OCI-LY1 (cell line): Measurements from ENCODE around the gene CDK16.

Experiments
- H2AFZ ChIP-seq: fragments of 200-600 bp; sonication (generic), shearing (Covaris generic); 2 replicates; pipeline ENCODE4 v1.6.0; 2014; ENCODE audit warnings: antibody characterized with exemption, mild to moderate bottlenecking, low read length
- H3F3A ChIP-seq: fragments of 200-600 bp; sonication (generic), shearing (Covaris generic); 2 replicates; pipeline ENCODE4 v1.6.0; 2014; ENCODE audit warnings: mild to moderate bottlenecking, antibody characterized with exemption, low read length, moderate library complexity; ENCODE audit not compliant: insufficient read depth
- H3K27ac ChIP-seq: fragments of 200-600 bp; sonication (generic); 2 replicates; pipeline ENCODE4 v1.5.1; 2014; ENCODE audit warnings: low read length, mixed run types, mild to moderate bottlenecking, low read depth; ENCODE audit not compliant: poor library complexity, severe bottlenecking
- H3K27me3 ChIP-seq: fragments of 200-600 bp; sonication (generic); 2 replicates; pipeline ENCODE4 v1.6.0; 2014; ENCODE audit warnings: antibody characterized with exemption, mild to moderate bottlenecking, low read length, moderate library complexity; ENCODE audit not compliant: insufficient read depth
- H3K36me3 ChIP-seq: fragments of 200-600 bp; sonication (generic); 2 replicates; pipeline ENCODE4 v1.6.1; 2014; ENCODE audit warnings: mild to moderate bottlenecking, antibody characterized with exemption, low read length, moderate library complexity, mixed read lengths; ENCODE audit not compliant: insufficient read depth
- H3K4me1 ChIP-seq: fragments of 200-600 bp; sonication (generic); 2 replicates; pipeline ENCODE4 v1.5.1; 2014; ENCODE audit warnings: mild to moderate bottlenecking, low read length, moderate library complexity; ENCODE audit not compliant: insufficient read depth, severe bottlenecking
- H3K4me2 ChIP-seq: fragments of 200-600 bp; sonication (generic), shearing (Covaris generic); 2 replicates; pipeline ENCODE4 v1.6.1; 2014; ENCODE audit warnings: low read length
- H3K4me3 ChIP-seq: fragments of 200-600 bp; sonication (generic); 2 replicates; pipeline ENCODE4 v1.5.1; 2014; ENCODE audit warnings: low read length, low read depth, mild to moderate bottlenecking, mixed read lengths; ENCODE audit not compliant: poor library complexity, severe bottlenecking
- H3K79me2 ChIP-seq: fragments of 200-600 bp; shearing (Covaris generic); 2 replicates; pipeline ENCODE4 v1.6.1; 2016; ENCODE audit warnings: mixed run types, low read length, mixed read lengths; ENCODE audit not compliant: insufficient read depth
- H3K9ac ChIP-seq: fragments of 200-600 bp; sonication (generic), shearing (Covaris generic); 2 replicates; pipeline ENCODE4 v1.6.1; 2014; ENCODE audit warnings: mild to moderate bottlenecking, low read length, mixed read lengths
- H3K9me2 ChIP-seq: fragments of 200-600 bp; sonication (generic), shearing (Covaris generic); 2 replicates; pipeline ENCODE4 v1.6.1; 2014; ENCODE audit warnings: low read depth, mild to moderate bottlenecking, low read length, mixed read lengths
- H3K9me3 ChIP-seq: fragments of 200-600 bp; shearing (Covaris generic); 2 replicates; pipeline ENCODE4 v1.6.1; 2014; ENCODE audit warnings: low read length, mixed read lengths
- H4K20me1 ChIP-seq: fragments of 200-600 bp; sonication (generic), shearing (Covaris generic); 2 replicates; pipeline ENCODE4 v1.6.0; 2016; ENCODE audit warnings: mild to moderate bottlenecking, low read length; ENCODE audit not compliant: insufficient read depth
- CTCF ChIP-seq: fragments of 200-600 bp; sonication (generic), shearing (Covaris generic); IDR thresholded peaks from 2 replicates; pipeline ENCODE4 v1.5.1; 2017; ENCODE audit warnings: mild to moderate bottlenecking, antibody characterized with exemption, low read length, moderate library complexity, mixed read lengths
- EZH2 ChIP-seq: fragments of 200-600 bp; sonication (generic), shearing (Covaris generic); IDR thresholded peaks from 2 replicates; pipeline ENCODE4 v1.8.0; 2017; ENCODE audit warnings: borderline replicate concordance, mixed run types, mild to moderate bottlenecking, antibody characterized with exemption, low read length, moderate library complexity, mixed read lengths

The CDK16 gene

GRCh38 chrX:47184486-47184885 is 34.0 kb upstream of the CDK16 start:
- Histone ChIP-seq H3K4me3 (no peak overlapping the region), H3K36me3 (peaks cover 44% of the 10 kb centered on the region), H3K9me3 (no peaks in the 10 kb centered on the region), H4K20me1 (no peaks in the 10 kb centered on the region), H3K9me2 (no peaks in the 10 kb centered on the region), H3K27ac (no peak overlapping the region), H3K9ac (no peak overlapping the region), H3F3A (no peaks in the 10 kb centered on the region), H3K4me2 (no peak overlapping the region), H2AFZ (no peak overlapping the region), H3K79me2 (no peaks in the 10 kb centered on the region), H3K27me3 (no peaks in the 10 kb centered on the region), H3K4me1 (no peaks in the 10 kb centered on the region)
- no peak for TF ChIP-seq EZH2
- no peak for TF ChIP-seq CTCF

- Histone ChIP-seq H3K4me2 (no peak overlapping the region), H3K79me2 (no peaks in the 10 kb centered on the region), H3K9me3 (no peaks in the 10 kb centered on the region), H3K9me2 (no peaks in the 10 kb centered on the region), H3K4me3 (no peak overlapping the region), H2AFZ (no peak overlapping the region), H3K27ac (no peak overlapping the region), H3K9ac (no peak overlapping the region), H4K20me1 (no peaks in the 10 kb centered on the region), H3K4me1 (peaks cover 2% of the 10 kb centered on the region), H3K27me3 (no peaks in the 10 kb centered on the region), H3K36me3 (peaks cover 44% of the 10 kb centered on the region), H3F3A (no peaks in the 10 kb centered on the region)
- TF ChIP-seq EZH2, result no peak
- TF ChIP-seq CTCF, result no peak
Measured at GRCh38 chrX:47185241-47185640, 33.2 kb upstream of the CDK16 start.

- Histone ChIP-seq H3K4me2 (no peak overlapping the region), H2AFZ (no peak overlapping the region), H3K4me1 (peaks cover 5% of the 10 kb centered on the region), H3F3A (no peaks in the 10 kb centered on the region), H3K4me3 (no peak overlapping the region), H4K20me1 (no peaks in the 10 kb centered on the region), H3K27me3 (no peaks in the 10 kb centered on the region), H3K9me2 (no peaks in the 10 kb centered on the region), H3K79me2 (no peaks in the 10 kb centered on the region), H3K9me3 (no peaks in the 10 kb centered on the region), H3K27ac (no peak overlapping the region), H3K36me3 (peaks cover 39% of the 10 kb centered on the region), H3K9ac (no peak overlapping the region)
- TF ChIP-seq CTCF (no peak), EZH2 (no peak)
Measured at GRCh38 chrX:47186096-47186740, 32.3 kb upstream of the CDK16 start.
